HepG2 (cell line): ENCODE measurements around the gene RNASE4. TPM values are rescaled to one million over a fixed set of nuclear protein-coding genes. Genes with fewer than 3 reads are reported as not detected.

Source experiments
- CHD4 ChIP-seq: fragments of 200-600 bp; sonication (generic); IDR thresholded peaks from 2 replicates; pipeline ENCODE4 v1.7.0; 2017; ENCODE audit warnings: mild to moderate bottlenecking, low read length, borderline replicate concordance
- ISX ChIP-seq: sonication (generic); formaldehyde crosslinking; conservative IDR thresholded peaks from 2 replicates; pipeline ENCODE4 v1.5.0; 2020; ENCODE audit warnings: missing genetic modification reagents
- KDM1A ChIP-seq: IDR thresholded peaks from 2 replicates; pipeline ENCODE4 v1.6.1; 2016; ENCODE audit warnings: missing compliant biosample characterization
- KLF12 ChIP-seq: sonication (generic); formaldehyde crosslinking; IDR thresholded peaks from 2 replicates; pipeline ENCODE4 v1.4.0; 2020; ENCODE audit warnings: missing genetic modification reagents, borderline replicate concordance
- MED8 ChIP-seq: sonication (generic); formaldehyde crosslinking; IDR thresholded peaks from 2 replicates; pipeline ENCODE4 v1.8.1; 2023; ENCODE audit warnings: mild to moderate bottlenecking, missing genetic modification reagents; ENCODE audit not compliant: insufficient replicate concordance
- ONECUT2 ChIP-seq: sonication (generic); formaldehyde crosslinking; IDR thresholded peaks from 2 replicates; pipeline ENCODE4 v1.4.0; 2020; ENCODE audit warnings: missing genetic modification reagents
- PAF1 ChIP-seq: IDR thresholded peaks from 2 replicates; pipeline ENCODE4 v1.6.1; 2016; ENCODE audit warnings: missing genetic modification reagents, missing compliant biosample characterization
- PHF8 ChIP-seq: sonication (generic); formaldehyde crosslinking; IDR thresholded peaks from 2 replicates; pipeline ENCODE4 v1.5.0; 2020; ENCODE audit warnings: missing genetic modification reagents
- RBFOX2 ChIP-seq: fragments of 200-400 bp; formaldehyde crosslinking; IDR thresholded peaks from 2 replicates; pipeline ENCODE4 v1.6.1; 2017; ENCODE audit warnings: low read depth, mild to moderate bottlenecking, low read length
- ZBTB3 ChIP-seq: sonication (generic); formaldehyde crosslinking; IDR thresholded peaks from 2 replicates; pipeline ENCODE4 v1.4.0; 2020; ENCODE audit warnings: low read depth, mild to moderate bottlenecking, moderate library complexity, missing genetic modification reagents, borderline replicate concordance
- ZEB1 ChIP-seq: IDR thresholded peaks from 2 replicates; pipeline ENCODE4 v1.6.1; 2012; ENCODE audit warnings: mild to moderate bottlenecking, low read depth, inconsistent platforms; ENCODE audit not compliant: insufficient replicate concordance
- ZNF781 ChIP-seq: sonication (generic); formaldehyde crosslinking; IDR thresholded peaks from 2 replicates; pipeline ENCODE4 v1.5.1; 2020; ENCODE audit warnings: borderline replicate concordance, mild to moderate bottlenecking, missing genetic modification reagents; ENCODE audit errors: not compliant biosample characterization
- polyA plus RNA-seq, 8 experiments: library from polyadenylated mRNA; depleted of rRNA in 3 of 8; stranded (reverse) in 7 of 8; unstranded in 1 of 8; fragments of >200 nt; fragmentation: Illumina TruSeq in 4 of 8; extraction: Trizol in 4 of 8; gene quantifications; 2 replicates each; pipeline versions ENCODE4 v1.2.1 to v1.2.3, GENCODE V29; 2011 to 2016; ENCODE audit warnings: low read depth in 4 of 8, missing spikeins in 1 of 8, mixed read lengths in 1 of 8; ENCODE audit not compliant: insufficient read depth in 1 of 8
- total RNA-seq, 5 experiments: library from RNA; depleted of rRNA; stranded (reverse); fragments of >200 nt; fragmentation: Illumina TruSeq; extraction: Trizol; gene quantifications; 2 replicates each; pipeline ENCODE4 v1.2.3, GENCODE V29; 2016; ENCODE audit warnings: low read depth in 1 of 5
- TF ChIP-seq, protein P1 (sequence below): sonication (generic); formaldehyde crosslinking; IDR thresholded peaks from 2 replicates; pipeline ENCODE4 v1.5.0; 2020; ENCODE audit warnings: mild to moderate bottlenecking, missing genetic modification reagents, borderline replicate concordance
- TF ChIP-seq, protein P2 (sequence below): sonication (generic); formaldehyde crosslinking; IDR thresholded peaks from 2 replicates; pipeline ENCODE4 v1.4.0; 2020; ENCODE audit warnings: missing genetic modification reagents
- TF ChIP-seq, protein P3 (sequence below): IDR thresholded peaks from 2 replicates; pipeline ENCODE4 v1.6.1; 2016
- TF ChIP-seq, protein P4 (sequence below): sonication (generic); formaldehyde crosslinking; IDR thresholded peaks from 2 replicates; pipeline ENCODE4 v1.8.0; 2022; ENCODE audit warnings: mild to moderate bottlenecking, missing genetic modification reagents; ENCODE audit not compliant: insufficient replicate concordance
- TF ChIP-seq, protein P5 (sequence below): IDR thresholded peaks from 2 replicates; pipeline ENCODE4 v1.6.1; 2012; ENCODE audit warnings: low read length, improper control_type of control experiment

Gene RNASE4
- total and polyA plus RNA-seq, 2 of the 13 experiments (the other 11 are each of a cell fraction or from before 2014, with no cell fraction given), result 109 to 983 TPM

DNA sequence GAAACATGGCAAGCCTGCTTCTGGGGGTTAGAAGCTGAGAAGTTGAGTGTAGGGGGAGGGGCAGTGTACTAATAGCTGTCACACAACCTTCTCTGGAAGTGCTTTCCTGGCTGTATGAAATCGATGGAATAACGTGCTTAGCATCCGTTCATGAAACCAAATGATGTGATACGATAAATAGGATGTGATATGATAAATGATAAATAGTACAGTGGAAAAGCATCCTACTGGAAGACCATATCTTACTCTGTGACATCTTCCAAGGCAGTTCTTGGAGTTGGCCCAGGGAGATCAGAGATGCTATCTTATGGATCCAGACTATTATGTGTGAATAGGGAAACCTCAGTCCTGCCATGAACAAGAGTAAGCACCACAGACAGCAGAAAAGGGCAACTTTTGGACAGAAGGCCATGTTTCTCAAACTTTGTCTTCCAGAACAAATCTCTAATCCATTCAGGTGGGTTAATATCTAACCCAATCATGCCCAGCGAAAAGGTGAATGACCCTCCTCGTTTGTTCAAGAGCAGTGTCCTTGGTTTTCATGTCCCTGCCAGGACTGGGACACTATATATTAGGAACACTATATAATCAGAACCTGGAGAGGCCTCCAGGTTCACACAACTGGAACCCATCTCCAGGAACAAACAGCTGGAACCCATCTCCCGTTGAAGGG, 3.9 kb downstream of the RNASE4 start, which contains the start of gene ANG (continued):
- no peak for TF ChIP-seq ISX (CRISPR knock-in tag)
- TF ChIP-seq MED8, result no peak
- TF ChIP-seq PHF8, result no peak
- TF ChIP-seq, protein P1, sequence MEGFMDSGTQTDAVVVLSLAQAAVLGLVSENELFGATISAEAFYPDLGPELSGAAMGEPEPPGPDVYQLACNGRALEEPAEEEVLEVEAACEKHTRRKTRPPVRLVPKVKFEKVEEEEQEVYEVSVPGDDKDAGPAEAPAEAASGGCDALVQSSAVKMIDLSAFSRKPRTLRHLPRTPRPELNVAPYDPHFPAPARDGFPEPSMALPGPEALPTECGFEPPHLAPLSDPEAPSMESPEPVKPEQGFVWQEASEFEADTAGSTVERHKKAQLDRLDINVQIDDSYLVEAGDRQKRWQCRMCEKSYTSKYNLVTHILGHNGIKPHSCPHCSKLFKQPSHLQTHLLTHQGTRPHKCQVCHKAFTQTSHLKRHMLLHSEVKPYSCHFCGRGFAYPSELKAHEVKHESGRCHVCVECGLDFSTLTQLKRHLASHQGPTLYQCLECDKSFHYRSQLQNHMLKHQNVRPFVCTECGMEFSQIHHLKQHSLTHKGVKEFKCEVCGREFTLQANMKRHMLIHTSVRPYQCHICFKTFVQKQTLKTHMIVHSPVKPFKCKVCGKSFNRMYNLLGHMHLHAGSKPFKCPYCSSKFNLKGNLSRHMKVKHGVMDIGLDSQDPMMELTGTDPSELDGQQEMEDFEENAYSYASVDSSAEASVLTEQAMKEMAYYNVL (CRISPR knock-in tag), result no peak
- TF ChIP-seq ZBTB3 (CRISPR knock-in tag), result no peak
- no peak for TF ChIP-seq ZNF781 (CRISPR knock-in tag)
- TF ChIP-seq, protein P2, sequence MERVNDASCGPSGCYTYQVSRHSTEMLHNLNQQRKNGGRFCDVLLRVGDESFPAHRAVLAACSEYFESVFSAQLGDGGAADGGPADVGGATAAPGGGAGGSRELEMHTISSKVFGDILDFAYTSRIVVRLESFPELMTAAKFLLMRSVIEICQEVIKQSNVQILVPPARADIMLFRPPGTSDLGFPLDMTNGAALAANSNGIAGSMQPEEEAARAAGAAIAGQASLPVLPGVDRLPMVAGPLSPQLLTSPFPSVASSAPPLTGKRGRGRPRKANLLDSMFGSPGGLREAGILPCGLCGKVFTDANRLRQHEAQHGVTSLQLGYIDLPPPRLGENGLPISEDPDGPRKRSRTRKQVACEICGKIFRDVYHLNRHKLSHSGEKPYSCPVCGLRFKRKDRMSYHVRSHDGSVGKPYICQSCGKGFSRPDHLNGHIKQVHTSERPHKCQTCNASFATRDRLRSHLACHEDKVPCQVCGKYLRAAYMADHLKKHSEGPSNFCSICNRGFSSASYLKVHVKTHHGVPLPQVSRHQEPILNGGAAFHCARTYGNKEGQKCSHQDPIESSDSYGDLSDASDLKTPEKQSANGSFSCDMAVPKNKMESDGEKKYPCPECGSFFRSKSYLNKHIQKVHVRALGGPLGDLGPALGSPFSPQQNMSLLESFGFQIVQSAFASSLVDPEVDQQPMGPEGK, result no peak; the same call in 1 of the 2 replicates
- TF ChIP-seq, protein P3, sequence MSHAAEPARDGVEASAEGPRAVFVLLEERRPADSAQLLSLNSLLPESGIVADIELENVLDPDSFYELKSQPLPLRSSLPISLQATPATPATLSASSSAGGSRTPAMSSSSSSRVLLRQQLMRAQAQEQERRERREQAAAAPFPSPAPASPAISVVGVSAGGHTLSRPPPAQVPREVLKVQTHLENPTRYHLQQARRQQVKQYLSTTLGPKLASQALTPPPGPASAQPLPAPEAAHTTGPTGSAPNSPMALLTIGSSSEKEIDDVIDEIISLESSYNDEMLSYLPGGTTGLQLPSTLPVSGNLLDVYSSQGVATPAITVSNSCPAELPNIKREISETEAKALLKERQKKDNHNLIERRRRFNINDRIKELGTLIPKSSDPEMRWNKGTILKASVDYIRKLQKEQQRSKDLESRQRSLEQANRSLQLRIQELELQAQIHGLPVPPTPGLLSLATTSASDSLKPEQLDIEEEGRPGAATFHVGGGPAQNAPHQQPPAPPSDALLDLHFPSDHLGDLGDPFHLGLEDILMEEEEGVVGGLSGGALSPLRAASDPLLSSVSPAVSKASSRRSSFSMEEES (CRISPR knock-in tag), result no peak; the same call in 1 of the 2 replicates
- TF ChIP-seq KLF12 (CRISPR knock-in tag), result 0 out of 2 replicates have a peak, but pooled peaks have one; percentile 11
- no peak for TF ChIP-seq ZEB1
- TF ChIP-seq CHD4, result no peak
- peak; percentile 69 for TF ChIP-seq RBFOX2
- TF ChIP-seq, protein P4, sequence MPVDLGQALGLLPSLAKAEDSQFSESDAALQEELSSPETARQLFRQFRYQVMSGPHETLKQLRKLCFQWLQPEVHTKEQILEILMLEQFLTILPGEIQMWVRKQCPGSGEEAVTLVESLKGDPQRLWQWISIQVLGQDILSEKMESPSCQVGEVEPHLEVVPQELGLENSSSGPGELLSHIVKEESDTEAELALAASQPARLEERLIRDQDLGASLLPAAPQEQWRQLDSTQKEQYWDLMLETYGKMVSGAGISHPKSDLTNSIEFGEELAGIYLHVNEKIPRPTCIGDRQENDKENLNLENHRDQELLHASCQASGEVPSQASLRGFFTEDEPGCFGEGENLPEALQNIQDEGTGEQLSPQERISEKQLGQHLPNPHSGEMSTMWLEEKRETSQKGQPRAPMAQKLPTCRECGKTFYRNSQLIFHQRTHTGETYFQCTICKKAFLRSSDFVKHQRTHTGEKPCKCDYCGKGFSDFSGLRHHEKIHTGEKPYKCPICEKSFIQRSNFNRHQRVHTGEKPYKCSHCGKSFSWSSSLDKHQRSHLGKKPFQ (CRISPR knock-in tag), result no peak
- no peak for TF ChIP-seq ONECUT2 (CRISPR knock-in tag)
- TF ChIP-seq, protein P5, sequence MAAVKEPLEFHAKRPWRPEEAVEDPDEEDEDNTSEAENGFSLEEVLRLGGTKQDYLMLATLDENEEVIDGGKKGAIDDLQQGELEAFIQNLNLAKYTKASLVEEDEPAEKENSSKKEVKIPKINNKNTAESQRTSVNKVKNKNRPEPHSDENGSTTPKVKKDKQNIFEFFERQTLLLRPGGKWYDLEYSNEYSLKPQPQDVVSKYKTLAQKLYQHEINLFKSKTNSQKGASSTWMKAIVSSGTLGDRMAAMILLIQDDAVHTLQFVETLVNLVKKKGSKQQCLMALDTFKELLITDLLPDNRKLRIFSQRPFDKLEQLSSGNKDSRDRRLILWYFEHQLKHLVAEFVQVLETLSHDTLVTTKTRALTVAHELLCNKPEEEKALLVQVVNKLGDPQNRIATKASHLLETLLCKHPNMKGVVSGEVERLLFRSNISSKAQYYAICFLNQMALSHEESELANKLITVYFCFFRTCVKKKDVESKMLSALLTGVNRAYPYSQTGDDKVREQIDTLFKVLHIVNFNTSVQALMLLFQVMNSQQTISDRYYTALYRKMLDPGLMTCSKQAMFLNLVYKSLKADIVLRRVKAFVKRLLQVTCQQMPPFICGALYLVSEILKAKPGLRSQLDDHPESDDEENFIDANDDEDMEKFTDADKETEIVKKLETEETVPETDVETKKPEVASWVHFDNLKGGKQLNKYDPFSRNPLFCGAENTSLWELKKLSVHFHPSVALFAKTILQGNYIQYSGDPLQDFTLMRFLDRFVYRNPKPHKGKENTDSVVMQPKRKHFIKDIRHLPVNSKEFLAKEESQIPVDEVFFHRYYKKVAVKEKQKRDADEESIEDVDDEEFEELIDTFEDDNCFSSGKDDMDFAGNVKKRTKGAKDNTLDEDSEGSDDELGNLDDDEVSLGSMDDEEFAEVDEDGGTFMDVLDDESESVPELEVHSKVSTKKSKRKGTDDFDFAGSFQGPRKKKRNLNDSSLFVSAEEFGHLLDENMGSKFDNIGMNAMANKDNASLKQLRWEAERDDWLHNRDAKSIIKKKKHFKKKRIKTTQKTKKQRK, result no peak
- TF ChIP-seq PAF1 (CRISPR knock-in tag), result 0 out of 2 replicates have a peak, but pooled peaks have one; percentile 7
- no peak for TF ChIP-seq KDM1A (CRISPR knock-in tag)
